ENCODE data around the gene MAST3. TPM values are rescaled to one million over a fixed set of nuclear protein-coding genes. Genes with fewer than 3 reads are reported as not detected.

Gene MAST3
- 1.5 to 2.4 TPM (median 2.1 TPM) in 5 replicates for total RNA-seq (2022; extraction: Qiagen RNA extraction)

DNA sequence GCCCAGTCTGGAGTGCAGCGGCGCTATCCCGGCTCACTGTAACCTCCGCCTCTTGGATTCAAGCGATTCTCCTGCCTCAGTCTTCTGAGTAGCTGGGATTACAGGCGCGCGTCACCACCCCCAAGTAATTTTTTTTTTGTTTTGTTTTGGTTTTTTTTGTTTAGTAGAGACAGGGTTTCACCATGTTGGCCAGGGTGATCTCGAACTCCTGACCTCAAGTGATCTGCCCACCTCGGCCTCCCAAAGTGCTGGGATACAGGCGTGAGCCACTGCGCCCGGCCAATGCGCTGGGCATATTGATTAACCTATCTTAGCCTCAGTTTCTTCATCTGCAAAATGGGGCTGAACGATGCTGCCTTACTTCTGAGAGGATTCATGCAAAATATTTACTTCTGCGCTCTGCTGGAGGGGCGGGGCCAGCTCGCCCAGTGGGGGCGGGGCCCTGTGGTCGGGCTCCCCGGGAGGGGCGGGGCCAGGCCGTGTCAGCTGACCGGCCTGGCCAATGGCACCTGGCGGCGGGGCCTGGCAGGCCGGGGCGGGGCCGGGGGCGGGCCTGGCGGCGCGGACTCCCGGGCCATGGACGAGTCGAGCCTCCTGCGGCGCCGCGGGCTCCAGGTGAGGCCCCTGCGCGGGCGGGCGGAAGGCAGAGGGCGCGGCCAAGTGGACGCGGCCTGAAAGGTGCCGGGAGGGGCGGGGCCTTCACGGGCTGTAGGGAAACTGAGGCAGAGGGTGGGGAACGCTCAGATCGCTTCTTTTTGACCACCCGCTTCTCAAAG is at the start of gene MAST3:
MAST3 (plus strand) TSS at position 562 of the 776 bp plus-strand sequence; CDS start at position 577, 15 bp downstream.

DNA sequence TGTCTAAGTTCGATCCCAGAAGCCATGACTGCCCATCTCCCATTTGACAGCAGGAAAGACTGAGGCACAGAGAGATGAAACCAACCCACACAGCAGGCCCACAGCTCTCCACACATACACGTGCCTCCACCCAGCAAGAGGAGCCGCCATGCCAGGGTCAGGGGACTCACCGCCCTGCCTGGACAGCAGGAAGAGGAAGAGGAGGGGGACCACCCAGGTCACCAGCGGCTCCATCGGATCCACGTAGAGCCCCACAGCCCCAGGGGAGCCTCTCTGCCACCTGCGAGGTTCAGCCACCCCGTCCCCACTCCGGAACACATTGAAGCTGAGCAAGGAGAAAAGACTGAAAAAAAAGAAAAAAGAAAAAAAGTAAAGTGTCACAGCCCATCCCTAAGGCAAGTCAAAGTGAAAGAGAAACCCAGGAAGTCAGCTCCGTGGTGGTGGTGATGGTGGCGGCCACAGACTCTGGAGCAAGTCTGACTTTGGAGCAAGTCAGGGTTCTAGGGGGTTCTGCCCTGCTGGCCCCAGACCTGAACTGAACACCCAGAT is 10.9 kb upstream of the MAST3 start, which contains the start of gene IL12RB1:
IL12RB1 (minus strand) TSS at position 345 of the 549 bp plus-strand sequence; CDS start at position 234, 111 bp downstream.

DNA sequence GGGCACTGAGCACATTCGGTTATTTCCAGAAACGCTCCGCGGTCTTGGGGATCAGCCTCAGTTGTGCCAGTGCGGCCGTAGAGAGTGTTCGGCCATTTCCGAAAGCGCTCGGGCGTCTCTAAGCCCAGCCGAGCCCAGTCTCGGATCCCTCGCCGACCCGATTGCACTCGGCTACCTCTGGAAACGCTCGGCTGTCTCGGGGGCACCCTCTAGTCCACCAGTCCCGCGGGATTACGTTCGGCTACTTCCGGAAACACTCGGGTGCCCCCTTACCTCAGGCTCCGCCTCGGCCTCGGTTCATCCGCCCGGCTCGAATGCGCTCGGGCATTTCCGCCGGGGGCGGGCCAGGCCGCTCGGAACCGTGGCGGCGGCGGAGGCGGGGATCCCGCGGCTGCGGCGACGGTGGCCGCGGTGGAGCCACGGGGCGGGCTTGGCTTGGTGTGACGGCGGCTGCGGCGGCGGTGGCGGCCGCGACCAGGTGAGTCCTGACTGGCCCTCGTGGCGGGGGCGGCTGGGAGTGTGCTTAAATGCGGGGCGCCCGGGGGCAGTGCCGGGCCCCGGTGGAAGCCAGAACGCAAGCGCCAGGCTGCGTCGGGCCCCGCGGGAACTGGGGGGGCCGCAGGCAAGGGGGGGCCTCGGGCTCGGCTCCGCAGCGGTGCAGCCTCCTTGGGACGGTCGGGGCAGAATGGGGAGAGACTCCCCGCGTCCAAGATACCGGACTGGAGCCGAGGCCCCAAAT is 55.4 kb downstream of the MAST3 start, which contains the start of gene PIK3R2:
PIK3R2 (plus strand) TSS at position 347 of the 739 bp plus-strand sequence. CDS start 2,717 bp downstream, outside the sequence.

DNA sequence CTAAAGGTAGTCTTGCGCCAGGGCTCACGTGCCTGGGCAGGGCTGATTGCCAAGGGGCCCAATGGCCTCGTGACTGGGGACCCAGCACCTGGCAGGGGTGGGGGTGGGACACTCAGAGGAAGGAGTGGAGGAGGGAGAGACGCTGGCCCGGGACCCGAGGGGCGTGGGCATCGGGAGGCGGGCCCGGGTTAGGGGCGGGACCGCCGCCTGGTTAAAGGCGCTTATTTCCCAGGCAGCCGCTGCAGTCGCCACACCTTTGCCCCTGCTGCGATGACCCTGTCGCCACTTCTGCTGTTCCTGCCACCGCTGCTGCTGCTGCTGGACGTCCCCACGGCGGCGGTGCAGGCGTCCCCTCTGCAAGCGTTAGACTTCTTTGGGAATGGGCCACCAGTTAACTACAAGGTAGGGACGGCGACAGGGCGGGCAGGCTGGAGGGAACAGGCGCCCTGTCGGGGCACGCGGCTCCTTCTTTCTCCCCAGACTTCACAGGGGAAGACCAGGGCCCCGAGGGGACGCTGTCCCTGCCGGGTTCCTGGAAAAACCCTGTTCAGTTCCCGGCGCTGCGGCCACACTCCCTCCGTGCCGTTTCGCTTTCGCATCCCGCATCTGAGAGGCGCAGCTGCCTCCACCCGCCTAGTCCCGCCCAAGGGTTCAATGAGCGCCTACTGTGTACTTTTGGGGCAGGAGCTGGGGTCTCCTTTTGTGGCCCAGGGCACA is 76.2 kb downstream of the MAST3 start, which contains the start of gene IFI30:
IFI30 (plus strand) TSS at position 242 of the 717 bp plus-strand sequence; CDS start at position 271, 29 bp downstream.

DNA sequence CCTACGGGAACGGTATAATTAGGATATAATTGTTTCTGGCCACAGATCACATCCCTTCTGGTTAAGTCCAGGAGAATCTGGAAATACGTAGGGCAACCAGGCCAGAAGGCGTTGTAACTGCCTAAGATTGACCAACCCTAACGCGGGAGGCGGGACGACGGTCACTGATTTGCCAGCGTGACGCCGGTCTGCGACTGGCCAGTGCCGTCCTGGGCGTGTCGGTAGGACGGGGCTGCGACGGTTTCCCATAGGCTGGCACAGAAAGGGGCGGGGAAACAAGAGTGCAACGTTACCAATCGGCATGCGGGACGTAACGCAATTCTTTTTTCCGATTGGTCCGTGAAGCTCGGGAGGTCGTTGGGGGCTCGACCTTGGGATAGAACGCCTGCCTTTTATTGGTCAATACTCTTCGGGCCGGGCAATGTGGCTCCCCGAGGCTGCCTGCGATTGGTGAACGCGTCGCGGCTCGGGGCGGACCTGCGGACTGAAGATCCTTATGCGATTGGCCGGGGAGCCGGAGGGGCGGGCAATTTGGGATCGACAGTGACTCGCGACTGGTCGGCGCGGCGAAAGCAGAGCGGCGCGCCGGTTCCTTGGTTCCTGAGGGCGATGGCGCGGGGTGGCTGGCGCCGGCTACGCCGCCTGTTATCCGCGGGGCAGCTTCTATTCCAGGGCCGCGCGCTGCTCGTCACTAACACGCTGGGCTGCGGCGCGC is 95.3 kb downstream of the MAST3 start, which contains the start of gene MPV17L2:
MPV17L2 (plus strand) TSS at position 546 of the 715 bp plus-strand sequence; CDS start at position 610, 64 bp downstream.

Other genes starting within 250 kb of the MAST3 start
- 0.18 to 0.41 TPM (median 0.29 TPM) in 5 replicates for gene JAK3, start 249.8 kb upstream of the MAST3 start, total RNA-seq (2022; extraction: Qiagen RNA extraction)
- 1,833 to 2,279 TPM (median 2,212 TPM) in 5 replicates for gene RPL18A, start 237.9 kb upstream of the MAST3 start, total RNA-seq (2022; extraction: Qiagen RNA extraction)
- 0.12 to 0.20 TPM (median 0.15 TPM) in 5 replicates for gene SLC5A5, start 225.8 kb upstream of the MAST3 start, total RNA-seq (2022; extraction: Qiagen RNA extraction)
- 97.0 to 117 TPM (median 111 TPM) in 5 replicates for gene CCDC124, start 164.8 kb upstream of the MAST3 start, total RNA-seq (2022; extraction: Qiagen RNA extraction)
- gene KCNN1, start 130.7 kb upstream of the MAST3 start, total RNA-seq (2022; extraction: Qiagen RNA extraction): 0.22 to 0.53 TPM (median 0.49 TPM) in 5 replicates
- 38.1 to 52.5 TPM (median 48.2 TPM) in 5 replicates for gene ARRDC2, start 89.6 kb upstream of the MAST3 start, total RNA-seq (2022; extraction: Qiagen RNA extraction)
- gene IL12RB1, start 10.8 kb upstream of the MAST3 start, total RNA-seq (2022; extraction: Qiagen RNA extraction): not detected in 5 replicates
- gene PIK3R2, start 55.4 kb downstream of the MAST3 start, total RNA-seq (2022; extraction: Qiagen RNA extraction): 2.7 to 11.5 TPM (median 9.3 TPM) in 5 replicates
- gene IFI30, start 76.0 kb downstream of the MAST3 start, total RNA-seq (2022; extraction: Qiagen RNA extraction): 10.8 to 19.8 TPM (median 14.4 TPM) in 5 replicates
- gene MPV17L2, start 95.4 kb downstream of the MAST3 start, total RNA-seq (2022; extraction: Qiagen RNA extraction): 8.3 to 12.8 TPM (median 11.2 TPM) in 5 replicates
- gene RAB3A, start 106.3 kb downstream of the MAST3 start, total RNA-seq (2022; extraction: Qiagen RNA extraction): 0.41 to 1.1 TPM (median 0.77 TPM) in 5 replicates
- gene PDE4C, start 128.7 kb downstream of the MAST3 start, total RNA-seq (2022; extraction: Qiagen RNA extraction): 0.24 to 0.49 TPM (median 0.28 TPM) in 4 of 5 replicates, not detected in the other
- 0.40 to 0.77 TPM (median 0.64 TPM) in 5 replicates for gene IQCN, start 176.7 kb downstream of the MAST3 start, total RNA-seq (2022; extraction: Qiagen RNA extraction)
- 23.8 to 57.9 TPM (median 47.3 TPM) in 5 replicates for gene JUND, start 183.8 kb downstream of the MAST3 start, total RNA-seq (2022; extraction: Qiagen RNA extraction)
- 220 to 248 TPM (median 240 TPM) in 5 replicates for gene LSM4, start 225.3 kb downstream of the MAST3 start, total RNA-seq (2022; extraction: Qiagen RNA extraction)
- gene PGPEP1, start 242.8 kb downstream of the MAST3 start, total RNA-seq (2022; extraction: Qiagen RNA extraction): 1.5 to 4.4 TPM (median 2.9 TPM) in 5 replicates

Data from A549 treated with Mapracorat at 1 μM for 4 hours (cell line).